Medulla oblongata (tissue), 1 donor: ENCODE data around the gene MED13.

Experiments
- DNase-seq: peaks from one replicate; pipeline ENCODE4 v3.0.0-alpha.2; 2015; ENCODE audit errors: extremely low spot score

Gene MED13

GRCh38 chr17:62064791-62065563 is at the start of gene MED13:
MED13 (minus strand) TSS chr17:62065278; CDS start chr17:62065205, 73 bp downstream.
- peak; percentile 58 for DNase-seq

GRCh38 chr17:62112229-62112628 is 47.2 kb upstream of the MED13 start:
- no peak for DNase-seq

- no peak for DNase-seq
Measured at GRCh38 chr17:62111562-62112171, 46.6 kb upstream of the MED13 start.

- no peak for DNase-seq
Measured at GRCh38 chr17:62110923-62111484, 45.9 kb upstream of the MED13 start.

GRCh38 chr17:62109924-62110323 is 44.8 kb upstream of the MED13 start:
- no peak for DNase-seq

- no peak for DNase-seq
Measured at GRCh38 chr17:62109378-62109902, 44.4 kb upstream of the MED13 start.

- DNase-seq = no peak
Measured at GRCh38 chr17:62105861-62106260, 40.8 kb upstream of the MED13 start.

- DNase-seq = no peak
Measured at GRCh38 chr17:62105357-62105756, 40.3 kb upstream of the MED13 start.

- no peak for DNase-seq
Measured at GRCh38 chr17:62101515-62101914, 36.4 kb upstream of the MED13 start.

GRCh38 chr17:62101090-62101489 is 36.0 kb upstream of the MED13 start:
- DNase-seq = no peak

GRCh38 chr17:62100055-62100454 is 35.0 kb upstream of the MED13 start:
- no peak for DNase-seq

GRCh38 chr17:62099532-62099931 is 34.5 kb upstream of the MED13 start:
- DNase-seq = no peak

- no peak for DNase-seq
Measured at GRCh38 chr17:62098623-62099231, 33.6 kb upstream of the MED13 start.

- DNase-seq = no peak
Measured at GRCh38 chr17:62096401-62096670, 31.3 kb upstream of the MED13 start.

- DNase-seq = no peak
Measured at GRCh38 chr17:62094175-62094574, 29.1 kb upstream of the MED13 start.

GRCh38 chr17:62093188-62094155 is 28.4 kb upstream of the MED13 start:
- no peak for DNase-seq

GRCh38 chr17:62092784-62093183 is 27.7 kb upstream of the MED13 start:
- DNase-seq = no peak

- no peak for DNase-seq
Measured at GRCh38 chr17:62091804-62092203, 26.7 kb upstream of the MED13 start.

- DNase-seq = no peak
Measured at GRCh38 chr17:62090868-62091267, 25.8 kb upstream of the MED13 start.

GRCh38 chr17:62090021-62090824 is 25.1 kb upstream of the MED13 start:
- no peak for DNase-seq

- DNase-seq = no peak
Measured at GRCh38 chr17:62089334-62089733, 24.3 kb upstream of the MED13 start.
